SK-N-SH (cell line): Measurements from ENCODE around the gene ANKMY2. TPM values are rescaled to one million over a fixed set of nuclear protein-coding genes. Genes with fewer than 3 reads are reported as not detected.

Experiments used
- CTCF ChIA-PET: fragments of 300-600, 350-600 bp; formaldehyde crosslinking; extraction: SDS; loops from one replicate; lab custom pipeline; 2021; lab: Yijun Ruan, JAX
- POLR2A ChIA-PET: fragments of 350-600 bp; sonication (Branson Sonifier 250); formaldehyde crosslinking; extraction: SDS; loops from one replicate; lab custom pipeline; 2020; ENCODE audit warnings: antibody characterized with exemption, inconsistent platforms; lab: Yijun Ruan, JAX
- DNase-seq: peaks from one replicate; pipeline ENCODE4 v3.0.0; 2012
- H2AFZ ChIP-seq: fragments of 200-600 bp; sonication (generic); 2 replicates; pipeline ENCODE4 v1.8.1; 2016; ENCODE audit warnings: antibody characterized with exemption, mild to moderate bottlenecking, low read depth
- H3F3A ChIP-seq: fragments of 200-600 bp; sonication (generic); replicated peaks from 2 replicates; pipeline ENCODE3; 2016; ENCODE audit warnings: antibody characterized with exemption, mild to moderate bottlenecking; ENCODE audit not compliant: insufficient read depth
- H3K27ac ChIP-seq, 2 experiments: fragments of 200-500 bp in 1 of 2; fragments of 200-600 bp in 1 of 2; sonication (Bioruptor generic) in 1 of 2; sonication (generic), shearing (Covaris generic) in 1 of 2; 2 replicates each; pipeline versions ENCODE4 v1.5.1 to v1.6.1; 2014 to 2016; ENCODE audit warnings: low read depth in 2 of 2, inconsistent platforms in 1 of 2, low read length in 1 of 2, mild to moderate bottlenecking in 1 of 2, mixed read lengths in 1 of 2
- H3K27me3 ChIP-seq: fragments of 200-600 bp; sonication (generic), shearing (Covaris generic); 2 replicates; pipeline ENCODE4 v1.6.1; 2016; ENCODE audit warnings: mixed run types; ENCODE audit not compliant: insufficient read depth
- H3K36me3 ChIP-seq, 2 experiments: fragments of 200-500 bp in 1 of 2; fragments of 200-600 bp in 1 of 2; sonication (Bioruptor generic) in 1 of 2; sonication (generic) in 1 of 2; replicated peaks in 1 of 2; 2 replicates each; pipeline versions ENCODE3 to v1.5.1; 2014 to 2016; ENCODE audit warnings: low read length in 1 of 2, mild to moderate bottlenecking in 1 of 2; ENCODE audit not compliant: insufficient read depth in 2 of 2, control insufficient read depth in 1 of 2
- H3K4me1 ChIP-seq, 2 experiments: fragments of 200-500 bp in 1 of 2; fragments of 200-600 bp in 1 of 2; sonication (Bioruptor generic) in 1 of 2; sonication (generic), shearing (Covaris generic) in 1 of 2; 2 replicates each; pipeline versions ENCODE4 v1.5.1 to v1.6.1; 2014 to 2016; ENCODE audit warnings: low read depth in 1 of 2, low read length in 1 of 2, mixed run types in 1 of 2; ENCODE audit not compliant: insufficient read depth in 2 of 2, control insufficient read depth in 1 of 2
- H3K4me2 ChIP-seq: fragments of 200-600 bp; sonication (generic), shearing (Covaris generic); 2 replicates; pipeline ENCODE4 v1.6.1; 2017; ENCODE audit warnings: mixed run types
- H3K4me3 ChIP-seq, 2 experiments: fragments of 200-500 bp in 1 of 2; fragments of 200-600 bp in 1 of 2; sonication (Bioruptor generic) in 1 of 2; sonication (generic), shearing (Covaris generic) in 1 of 2; 2 replicates each; pipeline versions ENCODE4 v1.5.1 to v1.8.1; 2014 to 2016; ENCODE audit warnings: low read depth in 2 of 2, inconsistent platforms in 1 of 2, low read length in 1 of 2, mild to moderate bottlenecking in 1 of 2, mixed read lengths in 1 of 2, moderate library complexity in 1 of 2
- H3K79me2 ChIP-seq: fragments of 200-600 bp; sonication (generic); 2 replicates; pipeline ENCODE4 v1.8.1; 2017; ENCODE audit warnings: mild to moderate bottlenecking; ENCODE audit not compliant: insufficient read depth
- H3K9ac ChIP-seq: fragments of 200-600 bp; sonication (generic); 2 replicates; pipeline ENCODE4 v1.6.1; 2017; ENCODE audit warnings: mixed run types
- H3K9me2 ChIP-seq: fragments of 200-600 bp; sonication (generic); 2 replicates; pipeline ENCODE4 v1.6.1; 2017; ENCODE audit warnings: mixed run types
- H3K9me3 ChIP-seq: fragments of 200-600 bp; sonication (generic); 2 replicates; pipeline ENCODE4 v1.6.1; 2017; ENCODE audit warnings: mixed run types, mild to moderate bottlenecking, moderate library complexity
- H4K20me1 ChIP-seq: fragments of 200-600 bp; sonication (generic); 2 replicates; pipeline ENCODE4 v1.6.1; 2017; ENCODE audit warnings: mild to moderate bottlenecking, mixed run types; ENCODE audit not compliant: insufficient read depth
- EP300 ChIP-seq, 2 experiments: IDR thresholded peaks; 2 replicates each; pipeline versions ENCODE4 v1.4.0 to v1.6.1; 2012; ENCODE audit warnings: borderline replicate concordance in 1 of 2, low read depth in 1 of 2, low read length in 1 of 2
- FOSL2 ChIP-seq: IDR thresholded peaks from 2 replicates; pipeline ENCODE4 v1.4.0; 2012; ENCODE audit warnings: low read depth, mild to moderate bottlenecking, moderate library complexity, borderline replicate concordance
- FOXM1 ChIP-seq: IDR thresholded peaks from 2 replicates; pipeline ENCODE4 v1.4.0; 2012; ENCODE audit warnings: low read depth, mild to moderate bottlenecking
- MXI1 ChIP-seq: IDR thresholded peaks from 2 replicates; pipeline ENCODE4 v1.6.1; 2012; ENCODE audit warnings: mild to moderate bottlenecking, low read depth, low read length, improper control_type of control experiment
- POLR2AphosphoS5 ChIP-seq: IDR thresholded peaks from 2 replicates; pipeline ENCODE4 v1.6.1; 2012; ENCODE audit warnings: low read depth, low read length
- RXRA ChIP-seq: IDR thresholded peaks from 2 replicates; pipeline ENCODE4 v1.4.0; 2012; ENCODE audit warnings: low read depth, mild to moderate bottlenecking, borderline replicate concordance
- SMC3 ChIP-seq: IDR thresholded peaks from 2 replicates; pipeline ENCODE4 v1.6.1; 2012; ENCODE audit warnings: low read depth, low read length, improper control_type of control experiment
- TAF1 ChIP-seq: IDR thresholded peaks from 2 replicates; pipeline ENCODE4 v1.6.1; 2012; ENCODE audit warnings: low read depth, mild to moderate bottlenecking, low read length, moderate library complexity, borderline replicate concordance
- TCF12 ChIP-seq: IDR thresholded peaks from 2 replicates; pipeline ENCODE4 v1.4.0; 2012
- TEAD4 ChIP-seq: IDR thresholded peaks from 2 replicates; pipeline ENCODE4 v1.4.0; 2012; ENCODE audit warnings: mild to moderate bottlenecking, borderline replicate concordance; ENCODE audit not compliant: insufficient read depth
- whole genome bisulfite sequencing: methylation state at CpG from one replicate; pipeline ENCODE4 v1.1.6; 2017; ENCODE audit warnings: low lambda C conversion rate; 5-methylcytosine and 5-hydroxymethylcytosine counted together
- polyA plus RNA-seq, 3 experiments: library from polyadenylated mRNA; depleted of rRNA; stranded (reverse); fragments of >200 nt; gene quantifications; 2 replicates each; pipeline ENCODE4 v1.2.3, GENCODE V29; 2012
- TF ChIP-seq, protein P1 (sequence below): IDR thresholded peaks from 2 replicates; pipeline ENCODE4 v1.4.0; 2012; ENCODE audit warnings: low read depth
- TF ChIP-seq, protein P2 (sequence below): IDR thresholded peaks from 2 replicates; pipeline ENCODE4 v1.6.1; 2012; ENCODE audit warnings: mild to moderate bottlenecking, low read depth, low read length, moderate library complexity
- TF ChIP-seq, protein P3 (sequence below): IDR thresholded peaks from 2 replicates; pipeline ENCODE4 v1.4.0; 2012; ENCODE audit warnings: low read depth, borderline replicate concordance

The ANKMY2 gene
- polyA plus RNA-seq, 1 of the 3 experiments (the other 2 are of a cell fraction), result 15.8 TPM

DNA sequence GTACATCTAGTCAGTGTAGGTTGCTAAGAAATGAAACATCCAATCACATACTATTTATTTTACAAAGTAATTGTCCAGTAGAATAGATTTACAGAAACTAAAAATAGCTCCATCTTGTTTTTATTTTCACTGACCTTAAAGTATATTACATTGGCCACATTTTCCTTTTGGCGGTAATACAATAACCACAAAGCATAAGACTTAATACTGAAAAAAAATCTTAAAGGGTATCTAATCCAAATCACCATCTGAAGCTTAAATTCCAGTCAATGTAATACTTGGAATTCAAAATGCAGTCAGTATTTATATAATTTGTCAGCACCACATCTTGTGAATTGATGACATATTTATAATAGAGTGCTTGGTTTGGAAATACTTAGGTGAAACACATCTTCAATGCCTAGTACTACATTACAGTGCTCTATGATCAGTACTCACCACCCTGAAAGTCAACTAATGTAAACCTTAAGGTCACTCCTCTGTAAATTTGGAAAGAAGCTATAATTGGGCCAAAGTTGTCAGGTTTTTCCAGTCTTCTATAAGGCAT, 8.9 kb downstream of the ANKMY2 start:
- Histone ChIP-seq H3K9me2 (no peaks in the 10 kb centered on the region), H3K27ac (peak overlapping the region; percentile 11 to 23; a peak in 2 of 4 replicates), H3K36me3 (peaks cover 10 to 34% of the 10 kb centered on the region in 2 experiments), H4K20me1 (0 out of 2 replicates have a peak, but pooled peaks cover 8% of the 10 kb centered on the region), H3K9ac (no peak overlapping the region), H3K27me3 (no peaks in the 10 kb centered on the region), H3K4me1 (peaks cover 0 to 5% of the 10 kb centered on the region in 2 experiments; a peak in 2 of 4 replicates), H3K4me3 (no peak overlapping the region), H3K9me3 (no peaks in the 10 kb centered on the region), H3K79me2 (peaks cover 29% of the 10 kb centered on the region), H3K4me2 (no peak overlapping the region), H3F3A (peaks cover 7% of the 10 kb centered on the region), H2AFZ (no peak overlapping the region)
- 63% methylated on average over 1 of the region's 1 CpG for WGBS
- CTCF ChIA-PET, result interaction anchor here (0.7 to 1.6 kb wide), 5 partner anchors 10 to 204 kb away, joined by 3 to 4 read pairs (median 3); no protein-coding TSS in a partner anchor
- TF ChIP-seq, protein P1, sequence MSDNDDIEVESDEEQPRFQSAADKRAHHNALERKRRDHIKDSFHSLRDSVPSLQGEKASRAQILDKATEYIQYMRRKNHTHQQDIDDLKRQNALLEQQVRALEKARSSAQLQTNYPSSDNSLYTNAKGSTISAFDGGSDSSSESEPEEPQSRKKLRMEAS, result no peak
- TF ChIP-seq TCF12, result peak; percentile 38
- no peak for DNase-seq
- POLR2A ChIA-PET, result interaction anchor here (1.2 kb wide), 1 partner anchor 9 kb away, joined by 3 read pairs; no protein-coding TSS in a partner anchor

DNA sequence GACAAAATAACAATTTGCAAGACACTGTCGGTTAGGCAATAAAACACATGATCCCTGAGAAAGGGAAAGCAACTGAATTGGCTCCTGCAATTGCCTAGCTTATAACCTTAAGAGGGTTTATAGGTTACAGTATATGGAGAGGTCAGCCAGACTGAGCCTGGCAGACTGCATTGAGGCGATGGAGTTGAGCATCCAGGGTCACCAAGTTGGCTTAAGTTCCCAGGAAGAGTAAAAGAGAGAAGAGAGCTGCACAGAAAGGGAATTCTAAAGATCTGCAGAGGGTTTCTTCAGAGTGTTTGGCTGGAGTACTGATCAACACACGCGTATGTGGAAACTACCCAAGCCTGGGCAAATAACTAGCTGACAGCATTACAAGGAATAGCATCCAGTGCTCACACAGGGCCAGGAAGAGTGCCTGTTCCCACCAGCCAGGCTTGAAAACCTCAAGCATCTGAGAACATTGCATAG, 11.2 kb downstream of the ANKMY2 start:
- H3K27ac ChIP-seq, result no peak overlapping the region
- H3K36me3 ChIP-seq, result peaks cover 16 to 27% of the 10 kb centered on the region in 2 experiments
- WGBS, result 96% methylated on average over 4 of the region's 4 CpGs
- no peaks in the 10 kb centered on the region for H3K9me2 ChIP-seq
- H3F3A ChIP-seq, result peaks cover 7% of the 10 kb centered on the region
- ChIA-PET POLR2A (no interaction called here), CTCF (interaction anchor here (1.1 to 1.5 kb wide), 3 partner anchors 11 to 284 kb away, joined by 3 to 4 read pairs (median 4); no protein-coding TSS in a partner anchor)
- H2AFZ ChIP-seq, result no peak overlapping the region
- H3K4me2 ChIP-seq, result no peak overlapping the region
- H3K9me3 ChIP-seq, result no peaks in the 10 kb centered on the region
- 0 out of 2 replicates have a peak, but pooled peaks cover 8% of the 10 kb centered on the region for H4K20me1 ChIP-seq
- H3K9ac ChIP-seq, result no peak overlapping the region
- H3K4me1 ChIP-seq, result peaks cover 0 to 5% of the 10 kb centered on the region in 2 experiments; a peak in 2 of 4 replicates
- H3K79me2 ChIP-seq, result peaks cover 11% of the 10 kb centered on the region; the same call in 1 of the 2 replicates
- H3K4me3 ChIP-seq, result no peak overlapping the region
- no peaks in the 10 kb centered on the region for H3K27me3 ChIP-seq
- TF ChIP-seq FOXM1, result no peak
- no peak for TF ChIP-seq TAF1
- no peak for TF ChIP-seq FOSL2
- no peak for TF ChIP-seq EP300 (IDR thresholded peaks at IDR 0.05; ENCODE audit: borderline replicate concordance in 1 of 2, low read depth in 1 of 2, low read length in 1 of 2)
- no peak for TF ChIP-seq POLR2AphosphoS5
- TF ChIP-seq, protein P2, sequence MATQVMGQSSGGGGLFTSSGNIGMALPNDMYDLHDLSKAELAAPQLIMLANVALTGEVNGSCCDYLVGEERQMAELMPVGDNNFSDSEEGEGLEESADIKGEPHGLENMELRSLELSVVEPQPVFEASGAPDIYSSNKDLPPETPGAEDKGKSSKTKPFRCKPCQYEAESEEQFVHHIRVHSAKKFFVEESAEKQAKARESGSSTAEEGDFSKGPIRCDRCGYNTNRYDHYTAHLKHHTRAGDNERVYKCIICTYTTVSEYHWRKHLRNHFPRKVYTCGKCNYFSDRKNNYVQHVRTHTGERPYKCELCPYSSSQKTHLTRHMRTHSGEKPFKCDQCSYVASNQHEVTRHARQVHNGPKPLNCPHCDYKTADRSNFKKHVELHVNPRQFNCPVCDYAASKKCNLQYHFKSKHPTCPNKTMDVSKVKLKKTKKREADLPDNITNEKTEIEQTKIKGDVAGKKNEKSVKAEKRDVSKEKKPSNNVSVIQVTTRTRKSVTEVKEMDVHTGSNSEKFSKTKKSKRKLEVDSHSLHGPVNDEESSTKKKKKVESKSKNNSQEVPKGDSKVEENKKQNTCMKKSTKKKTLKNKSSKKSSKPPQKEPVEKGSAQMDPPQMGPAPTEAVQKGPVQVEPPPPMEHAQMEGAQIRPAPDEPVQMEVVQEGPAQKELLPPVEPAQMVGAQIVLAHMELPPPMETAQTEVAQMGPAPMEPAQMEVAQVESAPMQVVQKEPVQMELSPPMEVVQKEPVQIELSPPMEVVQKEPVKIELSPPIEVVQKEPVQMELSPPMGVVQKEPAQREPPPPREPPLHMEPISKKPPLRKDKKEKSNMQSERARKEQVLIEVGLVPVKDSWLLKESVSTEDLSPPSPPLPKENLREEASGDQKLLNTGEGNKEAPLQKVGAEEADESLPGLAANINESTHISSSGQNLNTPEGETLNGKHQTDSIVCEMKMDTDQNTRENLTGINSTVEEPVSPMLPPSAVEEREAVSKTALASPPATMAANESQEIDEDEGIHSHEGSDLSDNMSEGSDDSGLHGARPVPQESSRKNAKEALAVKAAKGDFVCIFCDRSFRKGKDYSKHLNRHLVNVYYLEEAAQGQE, result no peak
- TF ChIP-seq TEAD4, result no peak
- no peak for TF ChIP-seq SMC3
- no peak for TF ChIP-seq MXI1
- TF ChIP-seq, protein P3, sequence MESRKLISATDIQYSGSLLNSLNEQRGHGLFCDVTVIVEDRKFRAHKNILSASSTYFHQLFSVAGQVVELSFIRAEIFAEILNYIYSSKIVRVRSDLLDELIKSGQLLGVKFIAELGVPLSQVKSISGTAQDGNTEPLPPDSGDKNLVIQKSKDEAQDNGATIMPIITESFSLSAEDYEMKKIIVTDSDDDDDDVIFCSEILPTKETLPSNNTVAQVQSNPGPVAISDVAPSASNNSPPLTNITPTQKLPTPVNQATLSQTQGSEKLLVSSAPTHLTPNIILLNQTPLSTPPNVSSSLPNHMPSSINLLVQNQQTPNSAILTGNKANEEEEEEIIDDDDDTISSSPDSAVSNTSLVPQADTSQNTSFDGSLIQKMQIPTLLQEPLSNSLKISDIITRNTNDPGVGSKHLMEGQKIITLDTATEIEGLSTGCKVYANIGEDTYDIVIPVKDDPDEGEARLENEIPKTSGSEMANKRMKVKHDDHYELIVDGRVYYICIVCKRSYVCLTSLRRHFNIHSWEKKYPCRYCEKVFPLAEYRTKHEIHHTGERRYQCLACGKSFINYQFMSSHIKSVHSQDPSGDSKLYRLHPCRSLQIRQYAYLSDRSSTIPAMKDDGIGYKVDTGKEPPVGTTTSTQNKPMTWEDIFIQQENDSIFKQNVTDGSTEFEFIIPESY, result no peak
- TF ChIP-seq RXRA, result no peak
- no peak for DNase-seq
